ENCODE results near the gene RFLNA.

Gene RFLNA

GRCh38 chr12:124304314-124304790 is 9.5 kb downstream of the RFLNA start:
- DNase-seq: no peak

DNA sequence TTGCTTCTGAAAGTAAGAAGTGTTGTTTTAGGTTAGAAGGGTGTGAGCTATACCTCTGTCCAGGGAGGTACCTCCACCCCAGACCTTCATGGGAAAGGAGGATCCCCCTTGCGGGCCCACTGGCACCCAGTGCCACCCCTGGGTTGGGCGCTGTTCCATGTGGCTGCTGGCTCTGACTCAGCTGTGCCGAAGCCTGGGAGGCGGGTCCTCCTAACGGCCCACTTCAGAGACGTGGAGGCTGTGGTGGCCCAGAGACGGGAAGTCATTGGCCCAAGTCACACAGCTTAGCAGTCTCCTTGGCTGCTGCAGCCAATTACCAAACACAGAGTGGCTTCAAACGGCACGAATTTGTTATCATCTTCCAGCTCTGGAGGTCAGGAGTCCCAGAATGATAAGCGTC is 10.2 kb downstream of the RFLNA start:
- DNase-seq: no peak

- DNase-seq: no peak
These were observed 11.1 kb downstream of the RFLNA start for GRCh38 chr12:124305776-124306685.

DNA sequence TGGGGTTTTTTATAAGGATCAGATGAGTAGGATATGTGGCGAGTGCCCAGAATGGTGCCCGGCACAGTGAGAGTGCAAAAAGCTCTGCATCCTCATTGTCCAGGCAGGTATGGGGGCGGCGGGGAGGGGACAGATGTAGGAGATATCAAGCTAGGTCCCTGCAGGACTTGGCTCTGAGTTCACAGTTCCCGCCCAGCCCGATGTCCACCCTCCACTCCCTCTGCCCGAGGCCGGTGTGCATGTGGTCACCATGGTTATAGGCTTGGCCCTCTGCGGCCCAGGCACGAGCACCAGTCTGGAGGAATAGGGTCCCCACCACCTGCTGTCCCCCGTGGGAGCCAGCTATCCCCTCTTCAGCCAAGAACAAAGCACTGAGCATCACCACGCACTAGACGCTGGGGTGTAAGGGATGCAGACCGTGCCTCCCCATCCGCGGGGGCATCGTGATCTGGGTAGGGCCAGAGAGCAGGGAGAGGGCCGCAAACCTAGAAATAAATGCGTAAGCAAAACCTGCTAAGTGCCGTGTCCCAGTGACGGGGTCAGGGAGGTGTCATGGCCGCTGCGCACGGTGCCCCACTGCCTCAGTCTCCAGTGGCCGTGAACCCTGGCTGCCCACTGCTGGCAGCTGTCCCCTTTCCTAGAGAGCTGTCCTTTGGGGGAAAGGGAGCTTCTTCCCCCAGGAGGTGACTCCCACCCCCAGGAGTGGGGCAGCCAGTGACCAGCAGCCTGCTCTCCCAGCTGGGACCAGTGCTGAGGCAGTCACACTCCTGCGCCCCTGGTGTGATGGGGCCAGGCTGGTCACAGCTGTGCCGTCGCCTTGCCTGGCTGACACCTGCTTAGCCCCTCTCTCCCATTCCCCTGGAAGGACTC is 12.0 kb downstream of the RFLNA start:
- no peak for DNase-seq

- no peak for DNase-seq
These were observed 12.6 kb downstream of the RFLNA start for GRCh38 chr12:124307556-124307825.

- no peak for DNase-seq
These were observed 13.8 kb downstream of the RFLNA start for GRCh38 chr12:124308741-124309140.

- DNase-seq: no peak
These were observed 14.3 kb downstream of the RFLNA start for GRCh38 chr12:124309231-124309630.

DNA sequence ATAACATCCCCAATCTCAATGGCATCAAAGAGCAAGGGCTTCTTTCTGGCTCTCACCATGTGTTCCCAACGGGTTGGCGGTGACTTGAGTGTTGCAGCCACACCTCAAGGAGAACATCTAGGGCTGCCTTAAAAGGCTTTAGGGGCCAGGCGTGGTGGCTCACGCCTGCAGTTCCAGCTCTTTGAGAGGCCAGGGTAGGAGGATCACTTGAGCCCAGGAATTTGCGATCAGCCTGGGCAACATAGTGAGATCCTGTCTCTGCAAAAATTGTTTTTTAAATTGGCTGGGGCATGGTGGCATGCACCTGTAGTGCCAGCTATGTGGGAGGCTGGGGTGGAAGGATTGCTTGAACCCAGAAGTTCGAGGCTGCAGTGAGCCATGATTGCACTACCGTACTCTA is 14.9 kb downstream of the RFLNA start:
- no peak for DNase-seq

DNA sequence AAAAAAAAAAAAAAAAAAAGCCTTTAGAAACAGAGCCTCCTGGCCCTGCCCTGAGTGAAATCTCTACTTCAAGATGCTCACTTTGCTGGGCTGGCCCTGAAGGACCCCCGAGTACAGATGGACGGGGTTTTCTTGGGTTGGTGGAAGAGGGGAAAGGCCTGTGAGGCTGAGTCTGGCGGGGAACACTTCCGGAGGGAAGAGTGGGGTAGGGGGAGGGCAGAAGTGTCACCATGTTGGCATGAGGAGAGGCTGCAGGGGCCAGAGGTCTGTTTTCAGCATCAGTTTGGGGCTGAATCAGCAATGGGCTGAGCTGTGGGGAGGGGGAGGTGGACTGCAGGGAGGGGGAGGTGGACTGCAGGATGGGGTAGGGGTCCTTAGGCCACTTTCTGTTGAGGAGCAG is 15.3 kb downstream of the RFLNA start:
- no peak for DNase-seq

- no peak for DNase-seq
These were observed 15.9 kb downstream of the RFLNA start for GRCh38 chr12:124310785-124311184.

GRCh38 chr12:124311292-124312109 is 16.6 kb downstream of the RFLNA start:
- DNase-seq: no peak

GRCh38 chr12:124312601-124313000 is 17.7 kb downstream of the RFLNA start:
- no peak for DNase-seq

DNA sequence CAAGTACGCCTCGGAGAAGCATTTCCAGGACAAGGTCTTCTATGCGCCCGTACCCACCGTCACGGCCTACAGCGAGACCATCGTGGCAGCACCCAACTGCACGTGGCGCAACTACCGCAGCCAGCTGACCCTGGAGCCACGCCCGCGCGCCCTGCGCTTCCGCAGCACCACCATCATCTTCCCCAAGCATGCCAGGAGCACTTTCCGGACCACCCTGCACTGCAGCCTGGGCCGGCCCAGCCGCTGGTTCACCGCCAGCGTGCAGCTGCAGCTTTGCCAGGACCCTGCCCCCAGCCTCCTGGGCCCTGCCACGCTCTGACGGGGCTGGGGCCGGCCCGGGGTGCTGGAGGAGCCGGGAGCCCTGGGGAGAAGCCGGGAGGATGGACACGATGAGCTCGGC is 19.3 kb downstream of the RFLNA start:
- no peak for DNase-seq

- no peak for DNase-seq
These were observed 19.9 kb downstream of the RFLNA start for GRCh38 chr12:124314766-124315165.

DNA sequence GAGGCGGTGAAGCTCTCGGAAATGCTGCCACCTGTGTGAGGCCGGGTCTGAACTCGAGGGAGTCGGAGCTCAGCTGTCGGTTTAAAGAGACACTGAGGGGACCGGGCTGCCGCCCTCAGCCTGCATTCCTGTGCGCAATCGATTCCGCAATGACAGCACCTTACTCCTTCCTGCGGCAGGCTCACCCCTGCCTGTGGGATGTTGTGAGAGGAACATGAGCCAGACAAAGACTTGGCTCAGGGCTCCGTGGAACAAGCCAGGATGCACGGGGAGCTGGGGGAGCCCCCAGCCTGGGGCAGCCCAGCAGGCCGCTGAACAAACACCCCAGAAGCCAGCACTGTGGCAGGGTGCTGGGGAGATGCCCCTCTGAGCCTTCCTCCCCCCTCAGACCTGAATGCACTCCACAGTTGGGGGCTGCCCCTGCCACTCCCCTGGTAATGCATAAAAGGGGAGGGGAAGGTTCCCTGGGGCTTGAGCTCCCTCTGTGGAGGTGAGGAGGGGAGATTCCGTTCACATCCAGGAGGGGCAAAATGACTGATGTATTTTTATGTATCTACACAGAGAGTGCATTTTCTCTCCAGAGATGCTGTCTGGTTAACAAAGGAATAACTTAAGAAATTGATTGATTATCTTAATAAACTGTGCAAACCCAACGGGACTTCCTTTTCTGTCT is 20.6 kb downstream of the RFLNA start:
- DNase-seq: no peak

- DNase-seq: no peak
These were observed 21.5 kb downstream of the RFLNA start for GRCh38 chr12:124316257-124316900.

DNA sequence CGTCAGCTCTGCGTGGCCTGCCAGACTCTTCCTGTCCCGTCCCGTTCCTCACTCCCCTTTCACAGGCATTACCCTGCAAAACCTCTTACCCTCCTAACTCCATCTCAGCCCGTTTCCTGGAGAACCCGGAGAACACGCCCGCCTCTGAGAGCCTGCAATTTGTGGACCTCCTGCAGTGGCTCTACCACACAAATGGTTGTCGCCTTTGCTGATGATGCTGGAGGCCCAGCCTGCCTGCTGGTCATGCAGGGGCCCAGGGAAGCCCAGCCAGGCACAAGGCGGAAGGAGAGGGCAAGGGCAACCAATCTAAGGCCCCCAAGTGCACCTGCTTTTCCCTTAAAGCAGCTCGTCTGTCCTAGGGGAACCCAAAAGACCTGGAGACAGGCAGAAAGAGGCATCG is 22.5 kb downstream of the RFLNA start:
- DNase-seq: no peak

GRCh38 chr12:124318278-124319020 is 23.6 kb downstream of the RFLNA start:
- no peak for DNase-seq

DNA sequence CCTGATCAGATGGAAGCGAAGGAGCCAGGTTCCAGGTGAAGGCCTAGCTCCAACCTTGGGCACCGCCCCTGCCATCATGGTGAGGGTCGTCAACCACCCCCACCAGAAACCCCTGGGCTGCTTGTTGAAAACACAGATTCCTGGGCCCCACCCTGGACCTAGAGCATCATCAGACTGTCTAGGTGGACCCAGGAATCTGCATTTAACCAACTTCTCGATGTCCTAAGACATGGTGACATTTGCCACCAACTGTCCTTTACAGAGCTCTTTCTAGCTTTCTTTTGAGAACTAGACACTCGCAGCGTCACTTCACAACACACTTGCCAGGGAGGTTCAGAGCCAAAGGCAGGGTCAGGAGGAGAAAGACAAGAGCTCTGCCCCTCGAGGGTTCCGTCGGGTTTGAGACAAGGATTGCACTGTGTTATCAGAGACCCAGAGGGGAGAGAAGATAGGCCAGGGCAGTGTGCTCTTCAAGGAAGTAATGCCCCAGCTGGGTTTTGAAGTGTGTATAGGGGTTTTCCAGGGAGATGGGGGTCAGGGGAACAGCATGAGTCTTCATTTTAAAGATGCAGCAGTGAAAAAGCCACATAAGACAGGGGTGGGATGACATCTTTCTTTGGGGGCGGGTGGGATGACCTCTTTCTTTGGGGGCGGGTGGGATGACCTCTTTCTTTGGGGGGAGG is 24.6 kb downstream of the RFLNA start:
- no peak for DNase-seq

GRCh38 chr12:124321040-124321481 is 26.2 kb downstream of the RFLNA start:
- peak; percentile 22 to 89 for DNase-seq
